ENCODE measurements around the gene SYNGR2. TPM values are rescaled to one million over a fixed set of nuclear protein-coding genes. Genes with fewer than 3 reads are reported as not detected.
A peak's percentile ranks its signal among the peaks of the same experiment; 100 is the strongest.

SYNGR2 gene
- total RNA-seq, 2 experiments from 2014 or later, result 79.1 to 89.2 TPM

DNA sequence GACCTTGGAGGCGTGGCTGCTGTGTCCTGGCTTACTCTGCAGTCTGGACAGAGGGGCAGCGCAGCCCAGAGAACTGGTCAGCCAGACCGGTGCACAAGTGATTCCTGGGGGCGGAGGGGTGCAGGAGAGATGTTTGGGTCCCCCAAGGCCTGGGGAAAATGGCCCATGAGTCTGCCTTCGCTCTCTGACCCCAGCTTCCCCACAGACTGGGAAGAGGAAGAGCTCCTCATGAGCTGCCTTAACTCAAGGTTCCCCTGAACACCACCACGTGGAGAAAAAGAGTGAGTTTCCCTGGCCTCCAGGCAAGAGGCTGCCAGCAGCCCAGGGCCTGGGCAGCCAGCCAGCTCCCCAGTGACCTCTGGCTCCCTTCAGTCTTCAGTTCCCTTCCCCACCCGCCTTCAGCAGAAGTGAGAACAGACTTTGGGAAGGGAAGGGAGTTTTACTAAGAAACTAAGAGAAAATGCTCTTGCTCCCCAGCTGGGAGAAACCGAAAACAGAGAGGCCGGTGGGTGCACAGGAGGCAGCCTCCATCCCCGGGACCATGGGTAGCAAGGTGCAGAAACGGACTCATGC lies 24.1 kb upstream of the SYNGR2 start:
- H3K27ac Mint-ChIP-seq, result peak overlapping the region; percentile 19

GRCh38 chr17:78144736-78145641 lies 23.4 kb upstream of the SYNGR2 start:
- intact Hi-C loops (cut with DNase I, micrococcal nuclease), result no loop called here
- Mint-ChIP-seq H3K27me3 (no peaks in the 10 kb centered on the region), H3K4me3 (no peak overlapping the region), H3K4me1 (peaks cover 35% of the 10 kb centered on the region), H3K27ac (no peak overlapping the region), H3K36me3 (ENCODE audit: low read depth) (peaks cover 18% of the 10 kb centered on the region), H3K9me3 (ENCODE audit: low read depth) (no peaks in the 10 kb centered on the region)
- ChIA-PET POLR2A (interaction anchor here (1.1 kb wide), 1 partner anchor 10 kb away, joined by 3 read pairs; no protein-coding TSS in a partner anchor), CTCF (interaction anchor here (0.5 to 1.3 kb wide), 5 partner anchors 9 to 1804 kb away, joined by 4 to 5 read pairs (median 4); no protein-coding TSS in a partner anchor)
- DNase-seq (no peak), ATAC-seq (no peak)

More for the DNA sequence above, 24.1 kb upstream of the SYNGR2 start:
- ChIA-PET POLR2A (interaction anchor here (0.5 to 1.1 kb wide), 3 partner anchors 8 to 19 kb away, joined by 3 to 11 read pairs (median 3); no protein-coding TSS in a partner anchor), CTCF (interaction anchor here (0.5 to 1.3 kb wide), 6 partner anchors 10 to 1805 kb away, joined by 3 to 5 read pairs (median 4); no protein-coding TSS in a partner anchor)
- ATAC-seq, result no peak
- intact Hi-C loops (cut with DNase I, micrococcal nuclease), result no loop called here
- Mint-ChIP-seq H3K9me3 (ENCODE audit: low read depth) (no peaks in the 10 kb centered on the region), H3K4me1 (peaks cover 39% of the 10 kb centered on the region), H3K36me3 (ENCODE audit: low read depth) (peaks cover 20% of the 10 kb centered on the region), H3K27me3 (no peaks in the 10 kb centered on the region), H3K4me3 (no peak overlapping the region)
- DNase-seq, result no peak

DNA sequence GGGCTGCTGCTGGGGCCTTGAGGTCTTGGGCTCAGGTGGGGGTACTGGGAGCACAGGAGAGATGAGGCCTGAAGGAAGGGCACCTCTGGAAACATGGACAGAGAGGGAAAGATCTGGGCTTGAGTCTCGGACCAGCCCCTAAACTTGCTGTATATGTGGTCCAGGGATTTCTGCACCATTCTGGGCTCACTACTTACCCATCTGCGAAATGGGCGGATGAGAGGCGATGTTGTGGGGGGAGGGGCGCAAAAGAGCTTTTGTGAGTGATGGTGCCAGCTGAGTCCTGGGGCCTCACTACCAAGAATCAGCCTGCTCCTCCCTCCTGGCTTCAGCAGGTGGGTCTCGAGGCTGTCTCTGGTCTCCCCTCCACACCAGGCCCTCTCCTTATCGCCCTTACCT lies 21.9 kb upstream of the SYNGR2 start:
- Mint-ChIP-seq H3K36me3 (ENCODE audit: low read depth) (peaks cover 10% of the 10 kb centered on the region), H3K4me1 (peaks cover 27% of the 10 kb centered on the region), H3K27ac (no peak overlapping the region), H3K9me3 (ENCODE audit: low read depth) (no peaks in the 10 kb centered on the region), H3K27me3 (no peaks in the 10 kb centered on the region), H3K4me3 (no peak overlapping the region)
- DNase-seq (no peak), ATAC-seq (no peak)
- ChIA-PET CTCF (interaction anchor here (0.6 kb wide), 1 partner anchor 342 kb away, joined by 4 read pairs; no protein-coding TSS in a partner anchor), POLR2A (no interaction called here)
- intact Hi-C loops (cut with DNase I, micrococcal nuclease), result no loop called here

DNA sequence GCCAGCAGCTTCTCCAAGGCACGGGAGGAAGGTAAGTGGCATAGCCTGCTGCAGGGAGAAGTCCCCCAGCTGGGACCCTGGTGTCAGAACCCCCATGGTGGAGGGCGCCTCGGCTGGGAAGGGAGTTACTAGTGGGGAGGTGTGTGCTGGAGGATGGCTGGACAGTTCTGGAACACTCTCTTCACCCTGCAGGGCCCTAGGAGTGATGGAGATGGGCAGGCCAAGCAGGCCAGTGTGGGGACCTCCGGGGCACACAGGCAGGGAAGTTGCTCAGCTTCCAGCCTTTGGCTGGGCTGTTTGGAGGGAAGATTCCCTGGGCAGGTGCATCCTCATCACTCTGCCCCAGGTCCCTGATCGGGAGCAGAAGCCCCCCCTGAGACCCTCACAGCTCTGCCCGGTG lies 21.5 kb upstream of the SYNGR2 start:
- Mint-ChIP-seq H3K27ac (no peak overlapping the region), H3K4me1 (peaks cover 23% of the 10 kb centered on the region), H3K9me3 (ENCODE audit: low read depth) (no peaks in the 10 kb centered on the region), H3K36me3 (ENCODE audit: low read depth) (peaks cover 8% of the 10 kb centered on the region), H3K27me3 (no peaks in the 10 kb centered on the region), H3K4me3 (no peak overlapping the region)
- ChIA-PET POLR2A (no interaction called here), CTCF (interaction anchor here (0.6 to 1.4 kb wide), 2 partner anchors 32 to 341 kb away, joined by 3 to 4 read pairs; no protein-coding TSS in a partner anchor)
- ATAC-seq (no peak), DNase-seq (no peak)
- intact Hi-C loops (cut with DNase I, micrococcal nuclease), result no loop called here

DNA sequence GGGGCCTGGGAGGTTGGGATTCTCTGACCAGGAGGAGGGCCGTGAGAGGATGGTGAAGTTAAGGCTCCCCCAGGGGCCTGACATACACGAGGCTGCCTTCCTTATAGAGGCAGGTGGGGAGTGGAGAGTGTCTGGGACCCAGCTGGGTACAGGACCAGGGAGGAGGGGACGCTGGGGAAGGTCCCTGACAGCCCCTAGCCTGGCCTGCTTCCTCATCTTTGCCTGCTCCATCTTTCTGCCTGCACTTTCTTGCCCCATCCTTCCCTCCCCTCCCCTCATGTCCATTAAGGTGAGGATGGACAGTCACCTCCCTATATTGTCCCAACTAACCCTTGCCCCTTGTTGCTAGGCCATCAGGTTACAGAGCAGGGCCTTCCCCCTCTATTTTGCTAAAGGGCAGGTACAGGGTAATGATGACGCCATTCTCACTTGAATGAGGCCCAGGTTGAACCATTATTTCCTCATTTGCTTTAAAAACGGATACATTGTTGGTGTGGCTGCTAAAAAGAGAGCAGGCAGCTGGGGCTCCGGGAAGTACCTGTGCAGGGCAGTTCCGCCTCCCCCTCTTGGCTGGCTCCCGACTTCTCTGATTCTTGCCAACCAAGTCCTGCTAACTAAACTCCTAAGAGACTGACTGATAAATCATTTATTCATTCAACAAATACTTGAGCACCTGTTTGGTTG lies 20.9 kb upstream of the SYNGR2 start:
- intact Hi-C loops (cut with DNase I, micrococcal nuclease), result no loop called here
- ChIA-PET CTCF (interaction anchor here (0.5 to 1.4 kb wide), 2 partner anchors 33 to 541 kb away, joined by 3 read pairs; no protein-coding TSS in a partner anchor), POLR2A (no interaction called here)
- Mint-ChIP-seq H3K4me1 (peaks cover 17% of the 10 kb centered on the region), H3K36me3 (ENCODE audit: low read depth) (peaks cover 4% of the 10 kb centered on the region), H3K27me3 (no peaks in the 10 kb centered on the region), H3K27ac (peak overlapping the region; percentile 51), H3K9me3 (ENCODE audit: low read depth) (no peaks in the 10 kb centered on the region), H3K4me3 (no peak overlapping the region)
- ATAC-seq (peak; percentile 51), DNase-seq (peak; percentile 22)

DNA sequence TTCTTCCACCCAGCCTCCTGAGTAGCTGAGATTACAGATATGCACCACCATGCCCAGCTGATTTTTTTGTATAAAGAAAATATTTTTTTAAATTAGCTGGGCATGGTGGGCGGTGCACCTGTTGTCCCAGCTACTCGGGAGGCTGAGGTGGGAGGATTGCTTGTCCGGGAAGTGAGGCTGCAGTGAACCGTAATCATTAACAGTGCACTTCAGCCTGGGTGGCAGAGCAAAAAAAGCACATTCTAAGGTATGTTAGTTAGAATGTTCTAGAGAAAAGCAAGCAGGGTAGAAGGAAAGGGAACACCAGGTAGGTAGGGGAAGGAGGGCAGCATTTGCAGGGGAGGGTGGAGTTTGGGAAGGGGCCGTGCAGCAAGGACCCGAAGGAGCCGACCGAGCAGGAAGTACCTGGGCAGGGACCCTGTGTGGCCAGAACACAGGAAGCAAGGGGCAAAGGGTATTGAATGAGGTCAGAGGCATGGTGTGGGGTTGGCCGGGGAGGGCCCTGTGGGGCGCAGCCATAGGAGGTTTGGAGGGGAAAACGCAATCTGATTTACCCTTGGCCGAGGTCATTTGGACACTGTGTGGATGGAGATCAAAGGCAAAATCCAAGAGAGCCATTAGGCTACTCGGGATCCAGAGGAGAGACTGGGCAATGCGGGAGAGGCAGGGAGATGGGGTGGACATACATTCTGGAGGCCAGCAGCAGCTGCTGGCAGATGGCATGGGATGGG lies 19.9 kb upstream of the SYNGR2 start:
- POLR2A ChIA-PET, result interaction anchor here (0.6 kb wide), 1 partner anchor 80 kb away, joined by 3 read pairs; no protein-coding TSS in a partner anchor
- intact Hi-C loops (cut with DNase I, micrococcal nuclease), result no loop called here
- ATAC-seq (no peak), DNase-seq (no peak)
- Mint-ChIP-seq H3K27ac (no peak overlapping the region), H3K27me3 (no peaks in the 10 kb centered on the region), H3K36me3 (ENCODE audit: low read depth) (no peaks in the 10 kb centered on the region), H3K4me1 (peaks cover 11% of the 10 kb centered on the region), H3K9me3 (ENCODE audit: low read depth) (no peaks in the 10 kb centered on the region), H3K4me3 (no peak overlapping the region)
- CTCF ChIA-PET, result interaction anchor here (0.5 to 1.4 kb wide), 2 partner anchors 34 to 542 kb away, joined by 3 read pairs; no protein-coding TSS in a partner anchor

DNA sequence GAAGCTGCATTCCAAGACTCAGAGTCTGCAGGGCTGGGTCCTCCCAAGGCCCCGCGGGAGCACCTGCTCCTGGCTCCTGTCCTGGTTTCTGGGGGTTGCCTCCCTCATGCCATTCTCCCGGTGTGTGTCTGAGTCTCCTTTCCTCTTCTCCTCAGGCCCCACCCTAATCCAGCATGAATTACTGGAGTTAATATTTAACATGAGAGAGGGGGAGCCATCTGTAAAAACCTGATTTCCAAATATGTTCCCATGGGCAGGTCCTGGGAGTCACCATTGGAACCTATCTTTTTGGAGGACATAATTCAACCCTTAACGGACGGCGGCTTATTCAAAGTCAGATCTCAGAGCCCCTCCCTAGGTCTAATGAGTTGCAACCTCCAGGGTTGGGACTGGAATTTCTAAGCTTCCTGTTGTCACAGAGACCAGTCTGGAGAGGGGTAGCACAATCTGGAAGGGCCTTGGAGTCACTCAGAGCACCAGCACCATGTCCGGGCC lies 16.8 kb upstream of the SYNGR2 start:
- H3K36me3 Mint-ChIP-seq (ENCODE audit: low read depth), result no peaks in the 10 kb centered on the region
- ATAC-seq (no peak), DNase-seq (no peak)
- CTCF ChIA-PET, result interaction anchor here (0.6 kb wide), 1 partner anchor 97 kb away, joined by 3 read pairs; no protein-coding TSS in a partner anchor
- H3K9me3 Mint-ChIP-seq (ENCODE audit: low read depth), result no peaks in the 10 kb centered on the region
- intact Hi-C loops (cut with DNase I, micrococcal nuclease), result no loop called here
- POLR2A ChIA-PET, result no interaction called here
- peaks cover 8% of the 10 kb centered on the region for H3K4me1 Mint-ChIP-seq
- H3K4me3 Mint-ChIP-seq, result no peak overlapping the region
- no peaks in the 10 kb centered on the region for H3K27me3 Mint-ChIP-seq
- no peak overlapping the region for H3K27ac Mint-ChIP-seq

- DNase-seq (no peak), ATAC-seq (peak; percentile 63)
- no peak overlapping the region for H3K27ac Mint-ChIP-seq
- intact Hi-C loops (cut with DNase I, micrococcal nuclease), result no loop called here
- no peaks in the 10 kb centered on the region for H3K27me3 Mint-ChIP-seq
- POLR2A ChIA-PET, result interaction anchor here (0.6 kb wide), 1 partner anchor 66 kb away, joined by 3 read pairs; no protein-coding TSS in a partner anchor
- H3K4me1 Mint-ChIP-seq, result peaks cover 8% of the 10 kb centered on the region
- CTCF ChIA-PET, result interaction anchor here (1.0 kb wide), 1 partner anchor 10 kb away, joined by 4 read pairs; no protein-coding TSS in a partner anchor
- no peaks in the 10 kb centered on the region for H3K9me3 Mint-ChIP-seq (ENCODE audit: low read depth)
- H3K4me3 Mint-ChIP-seq, result no peak overlapping the region
- H3K36me3 Mint-ChIP-seq (ENCODE audit: low read depth), result no peaks in the 10 kb centered on the region
Measured at GRCh38 chr17:78154903-78155811, 13.2 kb upstream of the SYNGR2 start.

GRCh38 chr17:78159575-78160158 lies 8.7 kb upstream of the SYNGR2 start:
- Mint-ChIP-seq H3K9me3 (ENCODE audit: low read depth) (no peaks in the 10 kb centered on the region), H3K27ac (peak overlapping the region; percentile 61), H3K36me3 (ENCODE audit: low read depth) (no peaks in the 10 kb centered on the region), H3K27me3 (no peaks in the 10 kb centered on the region), H3K4me1 (peaks cover 10% of the 10 kb centered on the region), H3K4me3 (no peak overlapping the region)
- DNase-seq (peak; percentile 54), ATAC-seq (peak; percentile 79)
- ChIA-PET POLR2A (interaction anchor here (0.6 kb wide), 1 partner anchor 19 kb away, joined by 3 read pairs; no protein-coding TSS in a partner anchor), CTCF (interaction anchor here (0.6 kb wide), 1 partner anchor 17 kb away, joined by 3 read pairs; no protein-coding TSS in a partner anchor)
- intact Hi-C loops (cut with DNase I, micrococcal nuclease), result no loop called here
